NCI-H510A treated with DMSO at 0.1 percent for 48 hours (cell line): ENCODE results near the gene ARID5B.

ENCODE experiments used
- DNase-seq: peaks from one replicate; lab custom pipeline; 2025; lab: John Stamatoyannopoulos, UW

Gene ARID5B

DNA sequence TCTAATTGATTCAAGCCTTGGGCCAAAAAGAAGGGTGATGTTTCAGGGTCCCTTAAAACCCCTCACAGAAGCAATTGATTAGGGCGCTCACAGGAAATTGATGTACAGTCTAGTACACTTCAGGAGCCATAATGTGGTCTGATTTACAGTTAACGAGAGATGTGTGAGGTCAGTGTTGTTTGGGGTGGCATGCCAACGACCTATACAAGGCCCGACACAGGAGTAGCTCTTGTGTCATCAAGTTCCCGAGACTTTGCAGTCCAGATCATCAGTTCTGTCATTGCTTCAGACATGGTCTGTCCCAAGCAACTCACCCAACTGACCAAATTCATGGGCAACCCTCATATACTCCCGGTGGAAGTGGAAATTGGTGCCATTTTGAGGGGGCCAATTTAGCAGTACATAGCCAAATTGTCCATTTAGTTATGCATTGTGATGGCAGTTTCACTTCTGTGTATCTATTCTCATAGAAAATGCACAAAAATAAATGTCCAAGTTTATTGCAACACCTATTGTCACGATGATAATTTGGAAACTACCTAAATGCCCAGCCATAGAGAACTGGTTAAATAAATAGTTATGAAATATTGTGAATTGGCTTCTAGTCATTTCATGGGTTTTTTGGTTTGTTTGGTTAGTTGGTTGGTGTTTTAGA is 18.0 kb upstream of the ARID5B start:
- no peak for DNase-seq

DNA sequence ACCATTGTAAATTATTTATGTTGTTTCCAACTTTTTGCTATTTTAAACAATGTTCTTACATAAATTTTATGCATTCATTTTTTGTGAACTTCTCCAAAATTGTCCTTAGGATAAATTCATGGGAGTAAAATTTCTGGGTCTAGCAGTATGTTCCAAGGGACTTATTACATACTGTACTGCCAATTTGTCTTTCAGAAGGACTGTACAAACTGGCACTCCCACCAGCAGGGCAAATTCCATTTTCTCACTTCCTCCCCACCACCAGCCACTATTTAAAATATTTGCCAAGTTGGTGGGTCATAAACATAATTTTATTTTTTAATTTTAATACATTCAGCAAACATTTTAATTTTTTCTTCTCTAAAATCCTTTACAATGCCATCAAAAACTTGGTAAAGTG is 13.7 kb upstream of the ARID5B start:
- no peak for DNase-seq

DNA sequence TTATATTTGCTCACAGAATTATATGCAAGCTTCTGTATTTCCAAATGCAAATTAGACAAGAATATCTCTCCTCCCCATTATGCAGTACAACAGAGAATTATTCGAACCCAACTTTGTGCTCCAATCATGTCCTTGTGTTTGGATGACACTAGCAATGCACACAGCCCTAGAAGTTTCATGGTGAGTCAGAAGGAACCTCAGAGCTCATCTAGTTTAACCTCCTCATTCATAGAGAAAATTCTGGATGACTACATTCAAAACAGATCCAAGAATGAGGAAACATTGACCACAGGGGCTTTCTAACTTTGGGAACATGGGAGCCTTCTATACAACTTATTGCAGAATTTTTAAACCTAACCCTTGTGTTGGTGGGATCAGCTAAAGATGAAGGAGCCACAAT is 12.8 kb upstream of the ARID5B start:
- DNase-seq: no peak

DNA sequence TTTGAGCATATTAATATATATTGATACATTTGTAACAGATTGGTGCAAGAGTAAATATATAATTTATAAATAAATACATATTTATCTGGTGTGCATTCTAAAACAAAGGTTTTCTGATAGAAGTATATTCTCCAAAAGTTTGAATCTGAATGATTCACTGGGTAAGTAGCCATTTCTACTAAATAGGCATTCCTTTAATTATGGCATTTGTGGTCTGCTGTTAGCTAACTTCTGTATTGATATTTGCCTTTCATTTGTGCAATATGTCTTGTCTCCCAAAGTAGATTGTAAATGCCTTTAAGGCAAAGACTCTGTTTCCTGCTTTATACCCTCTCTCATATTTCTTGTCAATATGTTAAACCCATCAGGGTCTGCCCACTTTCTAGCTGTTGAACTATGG is 11.1 kb upstream of the ARID5B start:
- no peak for DNase-seq

DNA sequence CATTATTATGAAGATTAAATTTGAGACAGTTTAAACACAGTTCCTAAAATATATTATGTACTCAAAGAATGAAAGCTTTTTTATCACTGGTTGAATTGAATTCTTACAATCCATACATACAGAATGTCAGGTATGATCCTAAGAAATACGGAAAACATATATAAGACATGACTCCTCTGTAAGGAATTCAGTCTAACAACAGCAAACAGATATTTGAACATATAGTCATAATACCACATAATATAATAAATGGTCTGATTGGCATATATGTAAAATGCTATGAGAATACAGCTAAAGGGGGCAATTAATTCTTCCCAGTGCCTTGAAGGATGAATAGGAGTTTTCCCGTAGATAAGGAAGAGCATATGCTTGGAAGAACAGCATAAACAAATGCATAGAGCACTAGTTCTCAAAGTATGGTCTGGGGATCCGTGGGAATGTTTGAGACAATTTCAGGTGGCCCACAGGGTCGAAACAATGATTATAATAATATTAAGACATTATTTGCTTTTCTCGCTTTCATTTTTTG is 10.6 kb upstream of the ARID5B start:
- no peak for DNase-seq

DNA sequence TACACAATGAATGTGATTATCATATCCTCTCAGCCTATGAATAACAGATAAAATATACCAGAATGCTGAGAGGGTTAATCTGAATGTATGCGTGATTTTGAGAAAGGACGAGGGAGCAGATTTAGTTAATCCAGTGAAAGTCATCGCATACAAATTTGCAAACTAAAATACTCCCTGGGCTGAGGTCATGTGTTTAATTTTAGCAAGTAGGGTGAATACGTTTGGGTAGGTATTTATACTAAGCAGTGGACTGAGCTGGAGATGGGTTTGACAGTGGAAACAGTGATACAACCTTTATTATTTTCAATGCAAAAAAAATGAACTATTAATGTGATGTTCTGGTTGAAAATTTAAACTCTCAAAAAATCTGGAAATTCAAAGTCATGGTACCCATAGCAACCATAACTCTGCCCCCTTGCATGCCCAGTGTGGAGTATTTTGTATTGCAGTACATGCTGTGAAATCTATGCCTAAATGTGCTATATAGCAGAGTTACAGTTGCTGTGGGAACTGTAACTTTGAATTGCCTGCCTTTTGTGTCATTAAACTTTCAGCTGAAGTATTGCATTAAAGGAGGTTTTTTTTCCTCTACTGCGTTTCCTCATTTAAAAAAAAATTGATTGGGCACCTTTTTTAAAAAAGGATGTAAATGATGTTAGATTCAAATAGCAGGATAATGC is 9.5 kb upstream of the ARID5B start:
- no peak for DNase-seq

DNA sequence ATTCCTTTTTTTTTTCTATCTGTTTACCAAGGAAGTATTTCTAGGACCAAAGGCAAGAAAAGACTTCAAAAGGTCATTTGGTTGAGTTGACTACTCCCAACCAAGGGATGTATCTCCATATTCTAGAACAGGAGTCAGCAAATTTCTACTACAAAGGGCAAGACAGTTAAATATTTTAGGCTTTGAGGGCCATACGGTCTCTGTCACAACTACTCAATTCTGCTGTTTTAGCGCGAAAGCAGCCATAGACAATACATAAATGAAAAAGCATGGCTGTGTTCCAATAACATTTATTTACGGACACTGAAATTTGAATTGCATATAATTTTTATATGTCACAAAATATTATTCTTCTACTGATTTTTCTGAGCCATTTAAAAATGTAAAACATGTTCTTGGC is 8.5 kb upstream of the ARID5B start:
- no peak for DNase-seq

DNA sequence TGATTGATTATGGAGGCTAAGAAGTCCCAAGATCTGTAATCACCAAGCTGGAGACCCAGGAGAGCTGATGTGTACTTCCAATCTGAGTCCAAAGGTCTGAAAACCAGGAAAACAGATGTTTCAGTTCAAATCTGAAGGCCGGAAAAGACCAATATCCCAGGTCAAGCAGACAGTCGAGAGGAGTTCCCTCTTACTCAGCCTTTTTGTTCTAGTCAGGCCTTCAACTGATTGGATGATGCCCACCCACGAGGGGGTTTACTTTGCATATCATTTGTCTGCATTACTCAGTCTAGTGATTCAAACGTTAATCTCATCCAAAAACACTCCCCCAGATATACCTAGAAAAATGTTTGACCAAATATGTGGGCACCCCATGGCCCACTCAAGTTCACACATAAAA is 7.4 kb upstream of the ARID5B start:
- no peak for DNase-seq

DNA sequence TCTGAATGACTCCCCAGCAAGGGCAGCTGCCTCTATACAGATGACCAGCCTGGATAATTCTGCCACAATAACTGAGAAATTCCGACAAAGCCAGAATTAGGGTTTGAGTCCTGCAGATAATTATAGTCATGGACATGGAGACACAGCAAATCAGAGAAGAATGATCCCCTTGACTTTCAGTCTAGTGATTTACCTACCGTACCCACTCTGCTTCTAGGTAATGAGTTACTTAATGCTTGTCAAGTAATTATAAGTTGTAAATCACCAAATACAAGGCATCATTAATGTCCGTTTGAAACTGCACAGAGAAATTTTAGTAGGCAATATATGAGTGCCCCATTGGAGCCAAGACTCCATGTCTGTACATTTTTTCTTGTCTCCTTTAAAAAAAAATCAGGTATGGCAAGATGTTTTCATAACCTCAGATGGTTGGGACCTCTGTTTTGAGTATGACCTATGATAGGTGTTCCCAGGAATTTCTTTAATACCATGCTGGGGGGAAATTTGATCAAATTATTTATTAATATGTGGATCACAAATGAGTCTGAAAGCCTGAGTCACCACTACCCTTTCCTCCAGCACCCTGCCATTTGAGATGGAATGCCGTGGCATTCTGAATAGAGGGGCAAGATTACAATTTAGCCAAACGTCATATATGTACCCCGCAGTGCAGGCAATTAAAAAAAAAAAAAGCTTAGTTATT is 5.5 kb upstream of the ARID5B start:
- DNase-seq: no peak

DNA sequence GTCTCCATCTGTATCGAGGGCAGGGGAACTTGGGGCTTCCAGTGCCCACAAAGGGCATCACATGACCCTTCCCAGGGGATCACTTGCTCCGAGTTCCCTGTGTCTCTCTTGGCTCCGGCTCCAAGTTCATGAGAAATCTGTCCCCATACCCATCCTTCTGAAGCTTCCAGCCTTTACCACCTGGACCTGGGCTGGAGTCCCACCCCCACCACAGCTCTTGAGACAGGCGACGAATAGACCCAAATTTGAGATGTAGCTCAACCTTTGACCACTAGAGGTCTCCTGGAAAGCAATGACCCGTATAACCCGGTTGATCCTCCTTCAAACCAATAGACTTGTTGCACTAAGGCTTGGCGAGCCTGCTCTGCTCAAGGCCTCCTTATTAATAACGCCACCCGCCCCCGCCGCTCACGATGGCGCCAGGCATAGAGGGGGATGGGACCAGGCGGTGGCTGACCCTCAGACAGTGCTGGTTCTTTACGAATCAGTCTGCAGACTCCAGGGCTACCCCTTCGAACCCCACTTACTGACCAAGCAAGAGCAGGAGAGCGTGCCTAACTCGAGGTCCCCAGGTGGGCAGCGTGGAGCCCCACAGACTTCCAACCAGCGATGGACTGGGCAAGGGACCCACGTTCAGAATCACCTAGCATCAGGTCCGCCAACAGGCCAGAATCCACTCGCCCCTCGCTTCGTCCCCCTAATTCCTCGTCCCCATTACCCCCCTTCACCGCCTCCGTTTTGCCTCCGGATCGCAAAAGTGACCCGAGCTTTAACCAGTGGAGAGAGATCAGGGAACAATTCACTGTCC is 4.4 kb upstream of the ARID5B start:
- DNase-seq: peak; percentile 7

DNA sequence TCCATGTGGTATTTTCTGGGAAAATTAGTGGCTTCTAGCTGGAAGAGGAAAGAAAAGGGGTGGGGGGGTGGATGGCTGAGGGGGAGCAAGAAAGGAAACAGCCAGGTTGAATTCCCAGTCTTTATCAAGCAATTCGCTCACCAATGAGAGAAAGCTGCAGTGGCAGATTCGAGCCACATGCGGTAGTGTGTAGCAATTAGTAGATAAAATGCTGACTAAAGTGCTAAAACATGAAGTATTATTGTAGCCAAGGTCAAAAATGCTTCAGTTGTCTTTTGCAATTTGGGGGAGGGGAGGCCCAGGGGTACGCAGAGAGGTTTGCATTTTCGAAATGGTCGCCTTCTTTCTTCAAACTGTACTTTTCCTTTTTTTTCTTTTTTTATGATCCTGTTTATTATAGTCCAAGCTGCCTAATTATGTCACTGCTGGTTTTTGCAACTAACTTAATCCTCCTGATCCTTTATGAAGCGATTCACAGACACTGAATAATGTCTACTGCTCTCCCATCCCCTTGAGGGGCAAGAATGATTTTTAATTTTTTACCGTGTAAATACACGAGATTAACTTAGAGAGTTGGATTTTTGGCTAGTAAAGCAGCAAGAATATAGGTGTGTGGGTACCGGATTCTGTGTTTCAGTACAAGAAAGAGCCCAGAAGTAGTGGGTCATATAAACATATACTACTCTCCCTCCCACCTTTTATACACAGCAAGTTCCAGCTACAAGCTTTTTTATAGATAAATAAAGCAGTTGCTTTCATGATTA is 3.6 kb upstream of the ARID5B start:
- no peak for DNase-seq

DNA sequence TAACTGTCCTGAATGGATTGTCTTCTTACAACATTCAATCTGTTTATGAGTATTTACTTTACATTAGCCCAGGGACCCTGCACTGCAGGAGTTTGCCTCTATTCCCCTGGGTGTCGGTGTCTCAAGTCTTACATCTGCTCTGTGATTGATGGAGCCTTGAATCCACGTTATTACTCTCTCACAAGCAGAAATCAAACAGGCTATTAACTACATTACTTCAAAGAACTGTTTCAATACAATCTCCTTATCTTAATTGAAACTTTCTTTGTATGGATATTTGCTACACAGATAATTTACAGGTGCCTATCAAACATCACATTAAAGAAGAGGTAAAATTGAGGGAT is 3.1 kb upstream of the ARID5B start:
- DNase-seq: peak; percentile 3

DNA sequence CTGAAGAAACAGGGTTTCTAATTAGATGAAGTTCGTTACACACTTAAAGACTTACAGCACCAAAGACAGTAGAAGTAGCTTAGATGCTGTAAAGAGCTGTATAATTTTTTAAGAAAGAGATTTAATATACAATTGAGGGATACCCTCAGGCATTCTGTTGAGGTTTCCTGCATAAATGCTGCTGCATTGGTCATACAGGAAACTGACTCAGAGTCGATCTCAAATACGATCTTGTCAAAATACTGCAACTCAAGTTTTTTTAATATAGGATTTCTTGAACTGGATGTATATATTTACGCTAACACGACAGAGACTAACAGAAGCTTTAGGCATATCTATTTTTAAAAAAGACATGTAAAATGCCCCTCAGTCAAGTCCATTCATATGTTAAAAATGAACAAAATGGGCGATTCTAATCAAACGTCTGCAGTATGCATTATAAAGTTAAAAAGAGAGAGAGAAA is 2.4 kb upstream of the ARID5B start:
- peak; percentile 1 for DNase-seq

DNA sequence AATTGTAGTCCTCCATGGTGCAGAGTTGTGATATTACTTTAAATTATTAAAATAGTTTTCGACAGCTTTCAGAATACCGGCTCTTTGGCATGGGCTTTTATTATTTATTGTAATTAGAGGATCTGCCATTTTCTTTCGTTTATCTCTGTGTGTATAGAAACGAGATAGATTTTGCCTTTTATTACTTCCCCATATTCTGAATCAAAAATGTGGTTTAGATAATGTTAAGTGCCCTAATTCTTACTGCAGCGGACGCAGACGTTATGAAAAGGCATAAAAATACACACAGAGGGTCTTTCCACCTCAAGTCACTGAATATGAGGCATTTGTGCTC is 1.9 kb upstream of the ARID5B start:
- no peak for DNase-seq

DNA sequence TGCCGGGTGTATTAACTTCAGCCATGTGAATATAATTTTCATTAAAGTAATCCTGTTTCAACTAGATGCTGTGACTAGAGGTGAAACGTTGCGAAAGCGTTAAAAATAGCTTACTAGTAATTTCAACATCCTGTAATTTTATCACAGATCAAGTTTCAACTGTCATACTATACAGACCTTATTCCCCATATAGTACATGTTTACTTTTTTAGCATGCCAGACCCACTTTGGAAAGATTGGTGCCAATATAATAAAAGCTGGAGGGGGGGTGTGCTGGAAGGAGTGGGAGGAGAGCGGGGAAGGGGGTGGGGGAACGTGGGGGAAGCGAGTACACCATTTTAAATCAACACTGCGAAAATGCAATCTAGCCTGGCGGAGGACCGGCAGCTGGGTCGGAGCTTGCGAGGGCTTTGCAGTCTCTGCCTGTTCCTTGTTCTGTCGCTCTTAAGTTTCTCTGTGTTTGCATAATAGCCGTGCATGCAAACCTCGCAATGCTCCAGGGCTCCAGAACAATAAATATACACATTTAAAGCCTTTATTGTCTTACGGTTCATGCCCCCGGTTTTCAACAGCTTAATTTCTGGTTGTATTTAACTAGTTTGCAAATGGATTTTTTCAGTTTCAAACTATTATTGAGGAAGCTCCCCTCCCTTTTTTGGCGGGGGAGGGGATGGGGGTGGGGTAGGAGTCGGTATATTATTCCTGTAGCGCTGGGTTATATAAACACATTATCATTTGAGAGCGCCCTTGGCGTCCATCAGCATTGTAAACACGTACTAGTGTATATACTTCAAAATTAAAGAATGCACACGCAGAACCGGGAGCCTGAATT is 1.3 kb upstream of the ARID5B start:
- DNase-seq: peak; percentile 66

DNA sequence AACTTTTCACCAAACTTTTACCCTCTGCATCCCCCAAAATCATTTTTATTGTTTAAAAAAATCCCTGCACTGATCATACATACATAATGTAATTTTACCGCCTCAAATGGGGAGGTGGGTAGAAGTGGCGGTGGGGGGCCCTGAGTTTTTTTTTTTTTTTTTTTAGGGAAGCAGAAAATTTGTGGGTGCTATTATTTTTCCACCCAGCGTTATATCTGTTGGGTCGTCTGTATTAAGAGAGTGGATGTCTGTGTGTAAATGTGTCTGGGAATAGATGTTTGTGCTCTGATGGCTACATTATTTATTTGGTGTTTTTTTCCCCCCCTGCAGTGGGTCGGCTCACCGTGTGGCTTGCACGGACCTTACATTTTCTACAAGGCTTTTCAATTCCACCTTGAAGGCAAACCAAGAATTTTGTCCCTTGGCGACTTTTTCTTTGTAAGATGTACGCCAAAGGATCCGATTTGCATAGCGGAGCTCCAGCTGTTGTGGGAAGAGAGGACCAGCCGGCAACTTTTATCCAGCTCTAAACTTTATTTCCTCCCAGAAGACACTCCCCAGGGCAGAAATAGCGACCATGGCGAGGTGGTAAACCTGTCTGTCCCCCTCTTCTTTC is 438 bp downstream of the ARID5B start:
- peak; percentile 33 for DNase-seq

DNA sequence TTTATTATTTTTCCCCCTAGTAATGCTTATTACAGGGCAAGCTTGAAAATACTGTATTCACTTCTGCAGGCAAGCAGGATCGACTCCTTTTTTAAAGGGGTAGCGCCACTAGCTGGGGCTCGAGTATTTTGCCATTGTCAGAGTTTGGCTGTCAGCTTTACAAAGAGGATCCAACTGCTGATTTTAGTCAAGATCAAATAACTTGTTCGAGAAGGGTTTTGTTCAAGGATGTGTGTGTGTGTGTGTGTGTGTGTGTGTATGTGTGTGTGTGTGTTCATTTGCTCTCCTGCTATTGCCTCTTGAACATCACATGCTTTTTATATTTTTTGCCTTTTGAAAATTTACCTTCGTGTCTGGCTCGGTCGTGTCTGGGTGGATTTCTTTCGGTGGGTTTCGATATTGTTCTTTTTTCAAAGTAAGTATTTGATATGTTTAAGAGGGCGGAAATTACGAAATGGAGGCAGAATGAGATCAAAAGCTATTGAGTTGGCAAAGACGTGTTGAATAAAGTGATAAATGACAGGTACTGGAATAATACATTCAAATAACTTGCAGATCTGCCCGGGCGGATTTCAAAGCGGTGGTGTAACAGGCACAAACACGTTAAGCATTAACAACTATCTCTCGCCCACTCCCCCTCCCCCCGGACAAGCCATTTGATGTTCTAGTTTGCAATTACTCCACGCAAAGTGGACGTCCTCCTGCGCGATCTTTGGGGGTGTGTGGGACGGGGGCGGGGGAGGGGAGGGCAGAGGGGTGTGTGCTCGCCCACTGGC is 1.1 kb downstream of the ARID5B start:
- DNase-seq: peak; percentile 33

DNA sequence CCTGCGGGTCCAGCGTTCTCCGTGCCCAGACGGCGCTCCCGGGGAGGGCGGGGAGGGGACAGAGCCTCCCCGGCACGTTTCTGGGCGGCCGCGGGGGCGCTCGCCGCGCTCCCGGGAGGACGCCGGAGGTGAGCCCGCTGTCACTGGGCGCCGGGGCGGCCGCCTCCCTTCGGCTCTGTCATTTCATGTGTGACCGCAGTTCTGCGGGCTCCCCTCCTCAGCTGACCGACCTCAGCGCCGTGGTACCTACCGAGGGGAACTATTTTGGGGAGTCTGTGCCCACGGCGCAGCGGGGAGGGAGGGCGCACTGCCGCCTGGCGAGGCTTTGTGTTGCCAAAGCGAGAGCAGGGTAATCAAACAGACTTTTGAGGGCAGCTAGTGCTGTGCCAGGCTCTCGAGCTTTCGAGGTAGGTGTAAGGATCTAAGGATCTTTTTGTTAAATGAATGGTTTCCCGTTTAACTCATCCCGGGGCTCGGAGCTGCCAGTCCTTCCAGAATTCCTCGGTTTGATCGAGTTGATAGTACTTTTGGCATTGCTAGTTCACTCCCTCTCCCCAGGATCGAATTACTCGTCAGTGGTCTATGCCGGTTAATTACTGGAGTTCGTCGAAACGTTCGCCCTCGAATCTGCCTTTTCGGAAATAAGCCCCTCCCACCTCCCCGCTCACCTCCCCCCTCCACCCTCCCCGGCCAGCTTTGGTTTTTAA is 1.9 kb downstream of the ARID5B start:
- DNase-seq: peak; percentile 63

DNA sequence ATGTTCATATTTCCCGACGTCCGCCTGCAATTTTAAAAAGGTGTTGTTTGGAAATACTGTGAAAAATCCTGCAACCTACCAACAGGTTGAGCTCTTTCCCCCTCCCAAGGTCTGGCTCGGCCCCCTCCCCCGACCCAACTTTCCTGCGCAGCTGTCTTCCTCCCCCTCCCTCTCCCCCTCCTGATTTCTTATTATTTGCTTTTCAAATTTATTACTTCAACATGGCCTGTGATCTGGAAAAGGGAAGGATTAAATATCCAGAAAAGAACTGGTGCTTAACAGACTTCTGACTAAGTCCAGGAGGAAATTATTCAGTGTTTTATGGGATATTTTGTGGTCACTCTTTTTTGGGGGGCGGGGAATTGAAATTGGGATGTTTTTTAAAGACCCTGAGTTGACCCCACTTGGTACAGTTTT is 2.4 kb downstream of the ARID5B start:
- no peak for DNase-seq
